ENCODE measurements around the gene KATNBL1.

GRCh38 chr15:34182942-34183341, 27.0 kb downstream of the KATNBL1 start:
- TF ChIP-seq CTCF (IDR thresholded peaks at IDR 0.05) = no peak
- no peak for TF ChIP-seq EZH2phosphoT487 (IDR thresholded peaks at IDR 0.05; ENCODE audit: borderline replicate concordance, low read depth)
- TF ChIP-seq, protein P1, sequence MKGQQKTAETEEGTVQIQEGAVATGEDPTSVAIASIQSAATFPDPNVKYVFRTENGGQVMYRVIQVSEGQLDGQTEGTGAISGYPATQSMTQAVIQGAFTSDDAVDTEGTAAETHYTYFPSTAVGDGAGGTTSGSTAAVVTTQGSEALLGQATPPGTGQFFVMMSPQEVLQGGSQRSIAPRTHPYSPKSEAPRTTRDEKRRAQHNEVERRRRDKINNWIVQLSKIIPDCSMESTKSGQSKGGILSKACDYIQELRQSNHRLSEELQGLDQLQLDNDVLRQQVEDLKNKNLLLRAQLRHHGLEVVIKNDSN (IDR thresholded peaks at IDR 0.05; ENCODE audit: borderline replicate concordance, low read depth) = no peak
- TF ChIP-seq, protein P2, sequence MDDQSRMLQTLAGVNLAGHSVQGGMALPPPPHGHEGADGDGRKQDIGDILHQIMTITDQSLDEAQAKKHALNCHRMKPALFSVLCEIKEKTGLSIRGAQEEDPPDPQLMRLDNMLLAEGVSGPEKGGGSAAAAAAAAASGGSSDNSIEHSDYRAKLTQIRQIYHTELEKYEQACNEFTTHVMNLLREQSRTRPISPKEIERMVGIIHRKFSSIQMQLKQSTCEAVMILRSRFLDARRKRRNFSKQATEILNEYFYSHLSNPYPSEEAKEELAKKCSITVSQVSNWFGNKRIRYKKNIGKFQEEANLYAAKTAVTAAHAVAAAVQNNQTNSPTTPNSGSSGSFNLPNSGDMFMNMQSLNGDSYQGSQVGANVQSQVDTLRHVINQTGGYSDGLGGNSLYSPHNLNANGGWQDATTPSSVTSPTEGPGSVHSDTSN (IDR thresholded peaks at IDR 0.05) = no peak
- TF ChIP-seq REST (IDR thresholded peaks at IDR 0.05; ENCODE audit: low read depth, low read length) = no peak
- no peak for TF ChIP-seq JUND (IDR thresholded peaks at IDR 0.05)
- no peak for TF ChIP-seq USF2 (IDR thresholded peaks at IDR 0.05; ENCODE audit: borderline replicate concordance, low read depth, low read length)
- no peak for TF ChIP-seq FOSL2 (IDR thresholded peaks at IDR 0.05; ENCODE audit: borderline replicate concordance, low read depth)
- TF ChIP-seq FOXM1 (IDR thresholded peaks at IDR 0.05; ENCODE audit: low read depth) = no peak
- no peak for TF ChIP-seq GATA2 (CRISPR knock-in tag; IDR thresholded peaks at IDR 0.05)
- TF ChIP-seq MXI1 (IDR thresholded peaks at IDR 0.05; ENCODE audit: low read depth, low read length) = no peak
